T-cell (primary cell): ENCODE results near the gene DEK. TPM values are rescaled to one million over a fixed set of nuclear protein-coding genes. Genes with fewer than 3 reads are reported as not detected.
A peak's percentile ranks its signal among the peaks of the same experiment; 100 is the strongest.
"Not testable (repeated sequence)": the region's sequence is repeated elsewhere in the genome, so short reads cannot be mapped to it uniquely, and the experiment has no call there.

Experiments
- ATAC-seq, 4 experiments: fragments of 200-7000 bp in 3 of 4; fragments of 150-1000 bp in 1 of 4; cut with Tn5 transposase; replicated peaks in 1 of 4; 1 replicate in 3 of 4; 2 replicates in 1 of 4; pipeline ENCODE4 v1.10.0; 2021; ENCODE audit warnings: moderate library complexity in 3 of 4, mild to moderate bottlenecking in 2 of 4, moderate number of reproducible peaks in 1 of 4
- CTCF ChIA-PET, 2 donors: fragments of 300-600 bp; sonication (Branson Sonifier 250); formaldehyde crosslinking; loops; one replicate each; lab custom pipeline; 2022; ENCODE audit warnings: antibody characterized with exemption in 2 of 2; lab: Charles Lee
- POLR2A ChIA-PET, 2 donors: fragments of 300-600 bp; sonication (Branson Sonifier 250); formaldehyde crosslinking; loops; one replicate each; lab custom pipeline; 2022; ENCODE audit warnings: antibody characterized with exemption in 2 of 2; lab: Charles Lee
- DNase-seq, 35 experiments: peaks; one replicate each; pipeline versions ENCODE4 v3.0.0 to v3.0.0-alpha.2; 2013 to 2023
- H3K27ac ChIP-seq: one replicate; pipeline ENCODE4 v1.5.1; 2013; ENCODE audit warnings: low read length
- H3K27me3 ChIP-seq, 2 experiments: replicated peaks in 1 of 2; 1 replicate in 1 of 2; 2 replicates in 1 of 2; pipeline versions ENCODE4 v1.6.1 to v1.7.0; 2013; ENCODE audit warnings: low read length in 1 of 2, mixed read lengths in 1 of 2; ENCODE audit not compliant: control insufficient read depth in 2 of 2, insufficient read depth in 2 of 2; ENCODE audit errors: extremely low read depth in 1 of 2
- H3K36me3 ChIP-seq, 2 donors: 1 replicate in 1 of 2; 2 replicates in 1 of 2; pipeline versions ENCODE4 v1.6.1 to v1.7.0; 2013; ENCODE audit warnings: low read length in 1 of 2; ENCODE audit not compliant: control insufficient read depth in 2 of 2, insufficient read depth in 1 of 2; ENCODE audit errors: extremely low read depth in 1 of 2
- H3K4me1 ChIP-seq, 2 experiments: 1 replicate in 1 of 2; 2 replicates in 1 of 2; pipeline versions ENCODE4 v1.6.1 to v1.7.0; 2013; ENCODE audit warnings: low read length in 2 of 2, mixed read lengths in 1 of 2; ENCODE audit not compliant: insufficient read depth in 2 of 2, control insufficient read depth in 1 of 2; ENCODE audit errors: extremely low read depth in 1 of 2
- H3K4me3 ChIP-seq, 2 donors: 1 replicate in 1 of 2; 2 replicates in 1 of 2; pipeline versions ENCODE4 v1.5.1 to v1.7.0; 2013; ENCODE audit warnings: mild to moderate bottlenecking in 2 of 2, low read length in 1 of 2, moderate library complexity in 1 of 2; ENCODE audit not compliant: control insufficient read depth in 1 of 2; ENCODE audit errors: extremely low read depth in 1 of 2
- H3K9me3 ChIP-seq: 2 replicates; pipeline ENCODE4 v1.7.0; 2013
- H3K27ac Mint-ChIP-seq, 2 donors: one replicate each; pipeline ENCODE4 v1.8.0; 2020 to 2021; ENCODE audit warnings: mild to moderate bottlenecking in 2 of 2, mixed read lengths in 2 of 2
- H3K27me3 Mint-ChIP-seq, 2 donors: one replicate each; pipeline ENCODE4 v1.8.0; 2021 to 2022; ENCODE audit warnings: mixed read lengths in 2 of 2
- H3K36me3 Mint-ChIP-seq: one replicate; pipeline ENCODE4 v1.8.0; 2021; ENCODE audit warnings: mixed read lengths
- H3K4me1 Mint-ChIP-seq, 3 donors: one replicate each; pipeline ENCODE4 v1.8.0; 2020 to 2022; ENCODE audit warnings: mixed read lengths in 3 of 3, mild to moderate bottlenecking in 1 of 3
- H3K4me3 Mint-ChIP-seq, 3 donors: one replicate each; pipeline ENCODE4 v1.8.0; 2020 to 2022; ENCODE audit warnings: mild to moderate bottlenecking in 3 of 3, mixed read lengths in 3 of 3, moderate library complexity in 3 of 3
- H3K9me3 Mint-ChIP-seq, 3 donors: one replicate each; pipeline ENCODE4 v1.8.0; 2020 to 2022; ENCODE audit warnings: mixed read lengths in 3 of 3
- WGBS: methylation state at CpG from one replicate; pipeline ENCODE4 v1.1.5; 2013; ENCODE audit warnings: missing lambda C conversion rate; ENCODE audit not compliant: insufficient coverage; 5-methylcytosine and 5-hydroxymethylcytosine counted together
- total RNA-seq, 35 experiments: library from RNA in 6 of 35; stranded (reverse) in 6 of 35; fragments of 120-200 nt in 1 of 35; gene quantifications; one replicate each; pipeline versions ENCODE4 v1.2.1 to v1.2.4 and lab custom pipeline; 2013 to 2026

The DEK gene, protein sequence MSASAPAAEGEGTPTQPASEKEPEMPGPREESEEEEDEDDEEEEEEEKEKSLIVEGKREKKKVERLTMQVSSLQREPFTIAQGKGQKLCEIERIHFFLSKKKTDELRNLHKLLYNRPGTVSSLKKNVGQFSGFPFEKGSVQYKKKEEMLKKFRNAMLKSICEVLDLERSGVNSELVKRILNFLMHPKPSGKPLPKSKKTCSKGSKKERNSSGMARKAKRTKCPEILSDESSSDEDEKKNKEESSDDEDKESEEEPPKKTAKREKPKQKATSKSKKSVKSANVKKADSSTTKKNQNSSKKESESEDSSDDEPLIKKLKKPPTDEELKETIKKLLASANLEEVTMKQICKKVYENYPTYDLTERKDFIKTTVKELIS
- total RNA-seq (100 to 1,000 TPM in 3 of 5 donors, 10 to 100 TPM in 2; 60.7 to 113 (median 103) TPM), total RNA-seq (lab: John Stamatoyannopoulos, UW) (142 to 435 (median 265) reads per million in 29 experiments)
- total RNA-seq (2013): 110 TPM

DNA sequence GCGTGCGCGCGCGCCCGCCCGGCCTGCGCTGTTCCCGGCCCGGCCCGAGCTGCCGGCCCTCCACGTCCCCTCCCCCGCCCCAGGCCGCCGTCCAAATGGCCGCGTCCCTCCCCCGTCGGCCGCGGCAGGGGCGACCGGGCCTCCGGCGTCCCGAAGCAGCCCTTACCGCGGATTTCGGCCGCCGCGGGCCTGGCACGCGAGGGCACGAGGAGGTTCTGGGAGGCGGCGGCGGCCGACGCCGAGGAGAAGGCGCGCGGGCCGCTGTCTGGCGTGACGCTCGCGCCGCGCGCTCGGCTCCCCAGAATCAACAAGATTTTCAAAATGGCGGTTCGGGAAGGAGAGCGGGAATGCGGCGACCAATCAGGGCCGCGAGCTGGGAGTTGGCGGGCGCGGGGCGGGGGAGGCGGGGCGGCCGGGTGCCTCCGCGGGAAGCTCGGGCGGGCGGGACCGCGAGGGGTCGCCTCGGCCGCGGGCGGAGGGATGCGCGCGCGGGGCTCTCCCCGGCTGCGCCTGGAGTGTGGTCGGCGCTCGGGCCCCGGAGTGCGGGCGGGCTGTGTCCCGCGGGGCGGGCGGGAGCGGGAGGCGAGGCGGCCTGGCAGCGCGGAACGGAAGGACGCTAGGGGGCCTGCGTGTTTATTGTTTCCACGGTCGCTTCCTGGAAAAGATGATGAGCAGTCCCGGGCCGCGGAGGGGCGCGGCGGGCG is at the start of gene DEK:
TSS of gene DEK (minus strand) at position 312 of the 704 bp plus-strand sequence. CDS start 543 bp downstream, outside the sequence.
- Mint-ChIP-seq H3K27me3 (no peaks in the 10 kb centered on the region), H3K36me3 (peaks cover 8% of the 10 kb centered on the region), H3K4me1 (peaks cover 51 to 55% (median 53%) of the 10 kb centered on the region in 3 donors), H3K27ac (peak within 1 kb of the TSS; percentile 96 to 98), H3K9me3 (no peaks in the 10 kb centered on the region), H3K4me3 (peak within 1 kb of the TSS; percentile 94 to 98 (median 95))
- under 1% methylated on average over 104 of the region's 113 CpGs for WGBS
- peak; percentile 71 to 81 (median 76) for ATAC-seq
- ChIA-PET POLR2A (interaction anchor here (0.6 to 0.7 kb wide), 3 partner anchors 61 to 239 kb away, joined by 3 to 11 read pairs (median 9); no protein-coding TSS in a partner anchor), CTCF (interaction anchor here in 1 of 2 donors (0.6 to 0.8 kb wide), 2 partner anchors 664 to 1759 kb away, joined by 3 to 4 read pairs; partner anchors contain the start of gene FAM8A1)
- Histone ChIP-seq H3K27me3 (no peaks in the 10 kb centered on the region), H3K9me3 (no peaks in the 10 kb centered on the region), H3K36me3 (peaks cover 0 to 3% of the 10 kb centered on the region in 2 donors), H3K4me1 (peaks cover 26 to 39% of the 10 kb centered on the region in 2 experiments), H3K4me3 (peak within 1 kb of the TSS; percentile 75 to 92), H3K27ac (peak within 1 kb of the TSS; percentile 95)
- peak; percentile 60 to 87 (median 75) for DNase-seq

DNA sequence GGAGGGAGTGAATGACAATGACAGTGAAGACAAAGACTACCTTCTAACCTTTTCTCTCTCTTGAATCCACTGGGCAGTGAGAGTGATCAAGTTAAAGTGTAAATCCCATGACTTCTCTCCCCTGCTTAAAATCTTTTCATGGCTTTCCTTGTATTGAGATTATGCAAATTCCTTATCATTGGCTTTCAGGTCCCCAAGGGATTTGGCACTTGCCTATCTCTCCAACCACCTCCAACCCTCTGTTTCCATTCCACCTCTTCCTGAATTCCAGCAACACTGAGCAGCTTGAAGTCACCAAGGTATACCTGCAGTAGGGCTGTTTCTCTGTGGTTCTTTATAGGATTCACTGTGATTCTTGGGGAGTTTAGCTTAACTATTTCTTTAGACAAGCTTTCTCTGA is 48.0 kb upstream of the DEK start:
- ChIA-PET CTCF (no interaction called here), POLR2A (interaction anchor here in 1 of 2 donors (0.7 kb wide), 1 partner anchor 445 kb away, joined by 5 read pairs; no protein-coding TSS in a partner anchor)
- DNase-seq (no peak), ATAC-seq (no peak)
- no peaks in the 10 kb centered on the region for H3K36me3 ChIP-seq
- H3K4me1 ChIP-seq: no peaks in the 10 kb centered on the region
- Mint-ChIP-seq H3K36me3 (no peaks in the 10 kb centered on the region), H3K27me3 (peaks cover 12 to 15% of the 10 kb centered on the region in 2 donors), H3K4me1 (no peaks in the 10 kb centered on the region), H3K9me3 (peaks cover 0 to 4% (median 0%) of the 10 kb centered on the region in 3 donors), H3K4me3 (no peak overlapping the region), H3K27ac (no peak overlapping the region)
- no peak overlapping the region for H3K27ac ChIP-seq
- H3K27me3 ChIP-seq: peaks cover 0 to 3% of the 10 kb centered on the region in 2 experiments
- H3K4me3 ChIP-seq: no peak overlapping the region
- H3K9me3 ChIP-seq: no peaks in the 10 kb centered on the region

DNA sequence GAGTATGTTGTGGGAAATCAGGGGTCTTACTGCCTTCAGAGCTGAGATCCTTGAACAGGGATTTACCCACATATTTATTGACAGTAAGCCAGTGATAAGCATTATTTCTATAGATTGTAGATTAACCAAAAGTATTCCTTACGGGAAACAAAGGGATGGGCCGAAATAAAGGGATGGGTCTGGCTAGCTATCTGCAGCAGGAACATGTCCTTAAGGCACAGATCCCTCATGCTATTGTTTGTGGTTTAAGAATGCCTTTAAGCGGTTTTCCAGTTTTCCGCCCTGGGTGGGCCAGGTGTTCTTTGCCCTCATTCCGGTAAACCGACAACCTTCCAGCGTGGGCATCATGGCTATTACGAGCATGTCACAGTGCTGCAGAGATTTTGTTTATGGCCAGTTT is 45.7 kb upstream of the DEK start:
- POLR2A ChIA-PET: not testable (repeated sequence)

DNA sequence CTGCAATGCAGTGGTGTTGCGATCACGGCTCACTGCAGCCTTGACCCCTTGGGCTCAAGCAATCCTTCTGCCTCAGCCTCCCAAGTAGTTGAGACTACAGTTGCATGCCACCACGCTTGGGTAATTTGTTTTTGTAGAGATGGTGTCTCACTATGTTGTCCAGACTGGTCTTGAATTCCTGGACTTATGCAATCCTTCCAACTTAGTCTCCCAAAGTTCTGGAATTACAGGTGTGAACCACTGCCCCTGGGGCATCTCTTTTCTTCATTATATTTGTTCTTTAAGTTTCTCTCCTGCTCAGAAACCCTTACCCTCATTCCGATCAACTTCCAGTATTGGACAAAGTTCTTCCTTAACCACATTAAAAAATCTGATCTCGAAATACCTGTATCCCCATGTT is 44.7 kb upstream of the DEK start:
- H3K27me3 ChIP-seq: peaks cover 0 to 3% of the 10 kb centered on the region in 2 experiments
- H3K4me3 ChIP-seq: no peak overlapping the region
- H3K36me3 ChIP-seq: no peaks in the 10 kb centered on the region
- no peak for DNase-seq
- ChIA-PET CTCF (no interaction called here), POLR2A (no interaction called here)
- Mint-ChIP-seq H3K36me3 (no peaks in the 10 kb centered on the region), H3K9me3 (peaks cover 0 to 4% (median 0%) of the 10 kb centered on the region in 3 donors), H3K4me1 (no peaks in the 10 kb centered on the region), H3K27ac (no peak overlapping the region), H3K4me3 (no peak overlapping the region), H3K27me3 (peaks cover 12 to 13% of the 10 kb centered on the region in 2 donors)
- no CpG with 5 or more reads among the region's 5 CpGs for WGBS
- H3K9me3 ChIP-seq: no peaks in the 10 kb centered on the region
- no peak for ATAC-seq
- no peak overlapping the region for H3K27ac ChIP-seq
- H3K4me1 ChIP-seq: no peaks in the 10 kb centered on the region

More for the DNA sequence above, 45.7 kb upstream of the DEK start:
- 100% methylated on average over 1 of the region's 8 CpGs for WGBS
- H3K4me3 Mint-ChIP-seq, H3K9me3 Mint-ChIP-seq, H3K36me3 Mint-ChIP-seq, H3K36me3 ChIP-seq, ATAC-seq, H3K9me3 ChIP-seq, H3K4me1 Mint-ChIP-seq, H3K4me1 ChIP-seq, H3K27me3 ChIP-seq, DNase-seq, H3K27ac Mint-ChIP-seq, H3K27ac ChIP-seq, H3K4me3 ChIP-seq: not testable (repeated sequence)
- H3K27me3 Mint-ChIP-seq: peaks cover 12 to 15% of the 10 kb centered on the region in 2 donors
- CTCF ChIA-PET: interaction anchor here in 1 of 2 donors (0.6 kb wide), 1 partner anchor 22 kb away, joined by 5 read pairs; no protein-coding TSS in a partner anchor

DNA sequence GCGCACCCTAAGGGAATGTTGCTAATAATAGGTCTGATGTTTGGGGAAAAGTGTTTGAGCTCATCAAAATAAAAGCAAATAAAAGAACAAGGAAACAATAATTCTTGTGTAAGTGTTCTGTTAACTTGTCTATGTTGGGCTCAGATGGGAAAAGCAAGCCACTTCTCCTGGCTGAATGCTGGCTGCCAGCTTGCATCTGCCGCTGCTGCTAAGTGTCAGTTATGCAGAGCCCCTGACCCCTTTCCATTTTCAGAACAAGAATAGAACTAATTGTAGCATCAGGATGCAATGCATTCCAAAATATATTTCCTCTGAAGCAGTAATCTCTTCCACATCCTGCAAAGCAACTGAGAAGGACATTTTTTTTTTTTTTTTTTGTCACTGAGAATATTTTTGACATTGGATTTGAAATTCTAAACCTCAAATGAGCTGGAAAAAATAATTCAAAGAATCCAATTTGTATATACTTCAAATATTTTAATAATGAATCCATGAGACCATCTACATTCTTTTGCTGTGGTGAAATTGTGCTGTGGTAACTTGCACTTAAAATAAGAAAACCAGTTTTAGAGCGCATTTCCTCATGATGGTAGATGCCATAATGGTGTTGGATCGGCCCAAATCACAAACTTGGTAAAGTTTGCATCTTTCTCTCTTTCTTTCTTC is 43.9 kb upstream of the DEK start:
- Histone ChIP-seq H3K9me3 (no peaks in the 10 kb centered on the region), H3K27me3 (peaks cover 0 to 3% of the 10 kb centered on the region in 2 experiments), H3K27ac (no peak overlapping the region), H3K36me3 (no peaks in the 10 kb centered on the region), H3K4me1 (no peaks in the 10 kb centered on the region), H3K4me3 (no peak overlapping the region)
- WGBS: 100% methylated on average over 1 of the region's 4 CpGs
- CTCF ChIA-PET: interaction anchor here in 1 of 2 donors (0.6 to 0.7 kb wide), 2 partner anchors 21 to 196 kb away, joined by 3 to 4 read pairs; no protein-coding TSS in a partner anchor
- no peaks in the 10 kb centered on the region for H3K4me1 Mint-ChIP-seq
- peaks cover 0 to 4% (median 0%) of the 10 kb centered on the region in 3 donors for H3K9me3 Mint-ChIP-seq
- H3K27me3 Mint-ChIP-seq: peaks cover 11 to 12% of the 10 kb centered on the region in 2 donors
- no peak overlapping the region for H3K4me3 Mint-ChIP-seq
- H3K36me3 Mint-ChIP-seq: no peaks in the 10 kb centered on the region
- ATAC-seq (no peak), DNase-seq (no peak)
- no peak overlapping the region for H3K27ac Mint-ChIP-seq
- POLR2A ChIA-PET: interaction anchor here (0.6 to 0.7 kb wide), 2 partner anchors 19 to 1285 kb away, joined by 3 to 4 read pairs; no protein-coding TSS in a partner anchor
